MM.1S (cell line): Measurements from ENCODE around the gene E4F1.

Experiments used
- DNase-seq: peaks from one replicate; pipeline ENCODE4 v3.0.0-alpha.2; 2015
- H2AFZ ChIP-seq: fragments of 300-600 bp; sonication (generic); 2 replicates; pipeline ENCODE4 v1.6.0; 2016; ENCODE audit warnings: antibody characterized with exemption, low read length
- H3F3A ChIP-seq: fragments of 300-600 bp; sonication (generic); 2 replicates; pipeline ENCODE4 v1.6.1; 2016; ENCODE audit warnings: mild to moderate bottlenecking, antibody characterized with exemption, low read length, moderate library complexity, mixed read lengths; ENCODE audit not compliant: insufficient read depth
- H3K27ac ChIP-seq: fragments of 300-600 bp; sonication (generic); 2 replicates; pipeline ENCODE4 v1.5.1; 2016; ENCODE audit warnings: mild to moderate bottlenecking, low read length
- H3K27me3 ChIP-seq: fragments of 300-600 bp; sonication (generic); replicated peaks from 2 replicates; pipeline ENCODE4 v1.6.0; 2016; ENCODE audit warnings: low read length; ENCODE audit not compliant: insufficient read depth
- H3K36me3 ChIP-seq: fragments of 300-600 bp; sonication (generic); replicated peaks from 2 replicates; pipeline ENCODE4 v1.6.1; 2016; ENCODE audit warnings: mild to moderate bottlenecking, low read length, mixed read lengths; ENCODE audit not compliant: insufficient read depth
- H3K4me1 ChIP-seq: fragments of 300-600 bp; sonication (generic); 2 replicates; pipeline ENCODE4 v1.6.1; 2016; ENCODE audit warnings: low read length, mixed read lengths
- H3K4me2 ChIP-seq: fragments of 300-600 bp; sonication (generic); 2 replicates; pipeline ENCODE4 v1.6.0; 2016; ENCODE audit warnings: low read depth, low read length
- H3K4me3 ChIP-seq: fragments of 300-600 bp; sonication (generic); 2 replicates; pipeline ENCODE4 v1.5.1; 2016; ENCODE audit warnings: low read length, mixed read lengths
- H3K79me2 ChIP-seq: fragments of 300-600 bp; sonication (generic); 2 replicates; pipeline ENCODE4 v1.6.1; 2016; ENCODE audit warnings: mixed run types, low read length, mixed read lengths
- H3K9ac ChIP-seq: fragments of 300-600 bp; sonication (generic); 2 replicates; pipeline ENCODE4 v1.6.1; 2016; ENCODE audit warnings: low read length, mixed read lengths
- H3K9me2 ChIP-seq: fragments of 300-600 bp; sonication (generic); replicated peaks from 2 replicates; pipeline ENCODE4 v1.6.1; 2016; ENCODE audit warnings: mild to moderate bottlenecking, low read length, mixed read lengths; ENCODE audit not compliant: insufficient read depth
- H3K9me3 ChIP-seq: fragments of 300-600 bp; sonication (generic); replicated peaks from 2 replicates; pipeline ENCODE4 v1.6.1; 2016; ENCODE audit warnings: mild to moderate bottlenecking, low read length, mixed read lengths; ENCODE audit not compliant: insufficient read depth
- H4K20me1 ChIP-seq: fragments of 300-600 bp; sonication (generic); 2 replicates; pipeline ENCODE4 v1.6.1; 2016; ENCODE audit warnings: mild to moderate bottlenecking, low read length, moderate library complexity, mixed read lengths; ENCODE audit not compliant: insufficient read depth
- CTCF ChIP-seq: fragments of 300-600 bp; sonication (generic); IDR thresholded peaks from 2 replicates; pipeline ENCODE4 v1.5.1; 2016; ENCODE audit warnings: antibody characterized with exemption, low read length, mixed read lengths
- EZH2 ChIP-seq: fragments of 300-600 bp; sonication (generic); optimal IDR thresholded peaks from 2 replicates; pipeline ENCODE3; 2017; ENCODE audit warnings: low read depth, mild to moderate bottlenecking, antibody characterized with exemption, low read length, mixed read lengths
- EZH2phosphoT487 ChIP-seq: fragments of 300-600 bp; sonication (generic); IDR thresholded peaks from 2 replicates; pipeline ENCODE4 v1.6.1; 2018; ENCODE audit warnings: antibody characterized with exemption, low read length

E4F1 gene

GRCh38 chr16:2175454-2175853 lies 47.9 kb upstream of the E4F1 start:
- H3K79me2 ChIP-seq = no peaks in the 10 kb centered on the region
- no peak overlapping the region for H3K27ac ChIP-seq
- no peak for TF ChIP-seq EZH2phosphoT487
- TF ChIP-seq CTCF = no peak
- no peak for TF ChIP-seq EZH2
- no peak overlapping the region for H2AFZ ChIP-seq
- H3K9ac ChIP-seq = no peak overlapping the region
- no peak overlapping the region for H3K4me3 ChIP-seq
- no peaks in the 10 kb centered on the region for H3F3A ChIP-seq
- no peaks in the 10 kb centered on the region for H3K9me3 ChIP-seq
- DNase-seq = no peak
- no peaks in the 10 kb centered on the region for H3K27me3 ChIP-seq
- H3K9me2 ChIP-seq = no peaks in the 10 kb centered on the region
- no peak overlapping the region for H3K4me2 ChIP-seq
- H3K4me1 ChIP-seq = no peaks in the 10 kb centered on the region
- H4K20me1 ChIP-seq = no peaks in the 10 kb centered on the region
- no peaks in the 10 kb centered on the region for H3K36me3 ChIP-seq

GRCh38 chr16:2176047-2176446 lies 47.3 kb upstream of the E4F1 start:
- Histone ChIP-seq H3F3A (no peaks in the 10 kb centered on the region), H3K9ac (no peak overlapping the region), H3K9me2 (no peaks in the 10 kb centered on the region), H2AFZ (no peak overlapping the region), H3K36me3 (no peaks in the 10 kb centered on the region), H3K79me2 (no peaks in the 10 kb centered on the region), H3K27ac (no peak overlapping the region), H3K27me3 (no peaks in the 10 kb centered on the region), H3K4me2 (no peak overlapping the region), H3K4me3 (no peak overlapping the region), H4K20me1 (no peaks in the 10 kb centered on the region), H3K9me3 (no peaks in the 10 kb centered on the region), H3K4me1 (no peaks in the 10 kb centered on the region)
- no peak for TF ChIP-seq EZH2
- no peak for TF ChIP-seq EZH2phosphoT487
- no peak for TF ChIP-seq CTCF
- DNase-seq = no peak

- Histone ChIP-seq H3F3A (no peaks in the 10 kb centered on the region), H3K36me3 (no peaks in the 10 kb centered on the region), H4K20me1 (no peaks in the 10 kb centered on the region), H3K79me2 (no peaks in the 10 kb centered on the region), H3K9ac (no peak overlapping the region), H3K4me2 (no peak overlapping the region), H3K9me3 (no peaks in the 10 kb centered on the region), H2AFZ (no peak overlapping the region), H3K9me2 (no peaks in the 10 kb centered on the region), H3K4me3 (no peak overlapping the region), H3K27ac (no peak overlapping the region), H3K27me3 (no peaks in the 10 kb centered on the region), H3K4me1 (no peaks in the 10 kb centered on the region)
- DNase-seq = no peak
- TF ChIP-seq EZH2phosphoT487 (no peak), CTCF (no peak), EZH2 (no peak)
Observed at GRCh38 chr16:2177101-2177500, 46.3 kb upstream of the E4F1 start.

- no peak overlapping the region for H3K27ac ChIP-seq
- no peak overlapping the region for H3K9ac ChIP-seq
- H3K79me2 ChIP-seq = no peaks in the 10 kb centered on the region
- DNase-seq = no peak
- TF ChIP-seq CTCF = no peak
- no peak for TF ChIP-seq EZH2phosphoT487
- no peak for TF ChIP-seq EZH2
- no peaks in the 10 kb centered on the region for H4K20me1 ChIP-seq
- no peak overlapping the region for H3K4me3 ChIP-seq
- H3K36me3 ChIP-seq = no peaks in the 10 kb centered on the region
- H3K27me3 ChIP-seq = no peaks in the 10 kb centered on the region
- no peak overlapping the region for H3K4me2 ChIP-seq
- H3K9me3 ChIP-seq = no peaks in the 10 kb centered on the region
- H3K4me1 ChIP-seq = no peaks in the 10 kb centered on the region
- no peaks in the 10 kb centered on the region for H3K9me2 ChIP-seq
- no peaks in the 10 kb centered on the region for H3F3A ChIP-seq
- no peak overlapping the region for H2AFZ ChIP-seq
Observed at GRCh38 chr16:2177561-2177960, 45.8 kb upstream of the E4F1 start.
